ENCODE data around the gene KHDRBS2.

KHDRBS2 gene

GRCh38 chr6:61894536-61894935, 391.5 kb downstream of the KHDRBS2 start:
- no peak overlapping the region for H3K27ac ChIP-seq (replicated peaks)
- H3K27me3 ChIP-seq (ENCODE audit: insufficient read depth, poor library complexity, severe bottlenecking): no peaks in the 10 kb centered on the region
- H3K4me3 ChIP-seq (replicated peaks; ENCODE audit: insufficient read depth, low read length): no peak overlapping the region
- TF ChIP-seq SPI1 (IDR thresholded peaks at IDR 0.05; ENCODE audit: borderline replicate concordance, low read depth) (no peak), POLR2AphosphoS5 (IDR thresholded peaks at IDR 0.05; ENCODE audit: low read depth) (no peak), GABPA (IDR thresholded peaks at IDR 0.05; ENCODE audit: low read depth) (no peak), REST (IDR thresholded peaks at IDR 0.05; ENCODE audit: insufficient replicate concordance, low read depth) (no peak)
- TF ChIP-seq, protein P1, sequence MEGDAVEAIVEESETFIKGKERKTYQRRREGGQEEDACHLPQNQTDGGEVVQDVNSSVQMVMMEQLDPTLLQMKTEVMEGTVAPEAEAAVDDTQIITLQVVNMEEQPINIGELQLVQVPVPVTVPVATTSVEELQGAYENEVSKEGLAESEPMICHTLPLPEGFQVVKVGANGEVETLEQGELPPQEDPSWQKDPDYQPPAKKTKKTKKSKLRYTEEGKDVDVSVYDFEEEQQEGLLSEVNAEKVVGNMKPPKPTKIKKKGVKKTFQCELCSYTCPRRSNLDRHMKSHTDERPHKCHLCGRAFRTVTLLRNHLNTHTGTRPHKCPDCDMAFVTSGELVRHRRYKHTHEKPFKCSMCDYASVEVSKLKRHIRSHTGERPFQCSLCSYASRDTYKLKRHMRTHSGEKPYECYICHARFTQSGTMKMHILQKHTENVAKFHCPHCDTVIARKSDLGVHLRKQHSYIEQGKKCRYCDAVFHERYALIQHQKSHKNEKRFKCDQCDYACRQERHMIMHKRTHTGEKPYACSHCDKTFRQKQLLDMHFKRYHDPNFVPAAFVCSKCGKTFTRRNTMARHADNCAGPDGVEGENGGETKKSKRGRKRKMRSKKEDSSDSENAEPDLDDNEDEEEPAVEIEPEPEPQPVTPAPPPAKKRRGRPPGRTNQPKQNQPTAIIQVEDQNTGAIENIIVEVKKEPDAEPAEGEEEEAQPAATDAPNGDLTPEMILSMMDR (IDR thresholded peaks at IDR 0.05; ENCODE audit: insufficient read depth, low read length): no peak
- DNase-seq (ENCODE audit: low read depth in 1 of 2, low spot score in 1 of 2): no peak

GRCh38 chr6:61887423-61887822, 398.6 kb downstream of the KHDRBS2 start:
- H3K4me3 ChIP-seq (replicated peaks; ENCODE audit: insufficient read depth, low read length): no peak overlapping the region
- no peak overlapping the region for H3K27ac ChIP-seq (replicated peaks)
- no peak for TF ChIP-seq POLR2AphosphoS5 (IDR thresholded peaks at IDR 0.05; ENCODE audit: low read depth)
- TF ChIP-seq, protein P1 (IDR thresholded peaks at IDR 0.05; ENCODE audit: insufficient read depth, low read length): no peak
- DNase-seq (ENCODE audit: low read depth in 1 of 2, low spot score in 1 of 2): no peak
- H3K27me3 ChIP-seq (ENCODE audit: insufficient read depth, poor library complexity, severe bottlenecking): no peaks in the 10 kb centered on the region

DNA sequence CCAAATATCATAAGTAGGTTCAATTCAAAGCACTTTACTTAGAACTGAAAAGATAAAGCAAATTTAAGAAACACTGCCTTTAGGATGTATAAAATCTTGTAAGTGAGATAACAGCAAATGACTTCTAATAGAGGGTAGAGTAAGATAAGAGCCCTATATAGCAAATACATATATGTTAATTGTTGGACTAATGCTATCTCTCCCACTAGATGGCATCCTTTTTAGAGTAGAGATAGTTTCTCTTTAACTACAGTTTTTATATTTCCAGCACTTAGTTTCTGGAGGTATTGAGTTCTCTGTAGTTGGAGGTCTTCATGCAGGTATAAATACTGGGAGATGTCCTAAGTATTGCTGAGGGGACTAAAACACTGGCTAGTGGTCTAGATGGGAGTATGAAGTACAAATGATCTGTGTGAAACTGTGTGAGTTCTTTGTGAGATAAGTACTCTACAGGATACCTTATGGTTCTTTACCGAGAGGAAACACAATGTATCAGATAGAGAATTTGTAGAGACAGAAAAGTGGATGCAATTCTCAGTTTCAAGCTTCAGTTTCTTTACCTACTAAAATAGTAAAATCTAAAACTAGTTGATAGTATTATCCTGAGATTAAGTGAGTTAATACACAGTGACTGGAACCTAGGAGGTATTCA, 399.3 kb downstream of the KHDRBS2 start:
- Histone ChIP-seq H3K27ac (replicated peaks) (no peak overlapping the region), H3K27me3 (ENCODE audit: insufficient read depth, poor library complexity, severe bottlenecking) (no peaks in the 10 kb centered on the region), H3K4me3 (replicated peaks; ENCODE audit: insufficient read depth, low read length) (no peak overlapping the region)
- TF ChIP-seq REST (IDR thresholded peaks at IDR 0.05; ENCODE audit: insufficient replicate concordance, low read depth): no peak
- TF ChIP-seq SPI1 (IDR thresholded peaks at IDR 0.05; ENCODE audit: borderline replicate concordance, low read depth): no peak
- TF ChIP-seq POLR2AphosphoS5 (IDR thresholded peaks at IDR 0.05; ENCODE audit: low read depth): no peak
- TF ChIP-seq, protein P1 (IDR thresholded peaks at IDR 0.05; ENCODE audit: insufficient read depth, low read length): no peak
- no peak for TF ChIP-seq GABPA (IDR thresholded peaks at IDR 0.05; ENCODE audit: low read depth)
- DNase-seq (ENCODE audit: low read depth in 1 of 2, low spot score in 1 of 2): no peak
